NCI-H345 (cell line): ENCODE measurements around the gene OR51L1.
A peak's percentile ranks its signal among the peaks of the same experiment; 100 is the strongest.
"Not testable (repeated sequence)": the region's sequence is repeated elsewhere in the genome, so short reads cannot be mapped to it uniquely, and the experiment has no call there.

Experiments
- DNase-seq: peaks from one replicate; lab custom pipeline; 2025; lab: John Stamatoyannopoulos, UW

Gene OR51L1, protein sequence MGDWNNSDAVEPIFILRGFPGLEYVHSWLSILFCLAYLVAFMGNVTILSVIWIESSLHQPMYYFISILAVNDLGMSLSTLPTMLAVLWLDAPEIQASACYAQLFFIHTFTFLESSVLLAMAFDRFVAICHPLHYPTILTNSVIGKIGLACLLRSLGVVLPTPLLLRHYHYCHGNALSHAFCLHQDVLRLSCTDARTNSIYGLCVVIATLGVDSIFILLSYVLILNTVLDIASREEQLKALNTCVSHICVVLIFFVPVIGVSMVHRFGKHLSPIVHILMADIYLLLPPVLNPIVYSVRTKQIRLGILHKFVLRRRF

DNA sequence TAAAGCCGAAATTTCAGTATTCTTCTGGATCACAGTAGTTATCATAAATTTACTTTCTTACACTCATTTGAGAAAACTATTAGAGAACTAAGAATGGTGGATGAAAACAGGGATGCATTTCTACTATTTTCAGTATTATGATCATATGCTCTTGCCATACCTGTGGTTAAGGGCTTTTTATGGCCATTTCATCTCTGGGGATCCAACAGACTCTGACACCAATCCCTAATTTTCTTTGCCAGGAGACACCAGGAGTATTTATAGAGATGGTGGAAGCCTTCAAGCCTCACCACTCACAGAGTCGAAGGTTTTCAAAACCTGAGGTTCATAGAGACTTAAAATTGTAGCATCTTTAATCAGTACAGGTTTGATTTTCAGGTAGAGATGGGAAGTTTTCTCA lies at the start of gene OR51L1:
Gene OR51L1 (plus strand): TSS at position 301 of the 400 bp plus-strand sequence. CDS start 4,132 bp downstream, outside the sequence.
- DNase-seq = no peak

DNA sequence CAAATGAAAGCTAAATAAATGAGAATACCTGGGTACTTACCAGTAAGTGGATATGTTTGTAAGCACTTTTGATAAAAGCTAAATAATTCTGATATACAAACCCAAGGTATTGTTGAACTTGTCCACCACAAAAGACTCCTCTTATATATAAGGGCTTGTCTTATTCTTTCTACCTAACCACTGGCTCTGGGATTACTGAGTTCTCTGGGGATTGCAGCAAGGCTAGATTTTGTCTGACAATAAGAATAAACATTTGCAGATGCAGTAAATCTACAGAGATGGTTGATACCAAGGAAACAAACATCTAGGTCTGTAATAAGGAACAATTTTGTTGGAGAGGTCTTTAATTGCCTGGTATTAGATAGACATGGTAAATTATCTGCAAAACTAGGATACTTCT lies 47.1 kb upstream of the OR51L1 start, which contains the start of gene OR51A4:
Gene OR51A4 (minus strand): TSS at position 101 of the 400 bp plus-strand sequence. CDS start 505 bp downstream, outside the sequence.
- DNase-seq = no peak

DNA sequence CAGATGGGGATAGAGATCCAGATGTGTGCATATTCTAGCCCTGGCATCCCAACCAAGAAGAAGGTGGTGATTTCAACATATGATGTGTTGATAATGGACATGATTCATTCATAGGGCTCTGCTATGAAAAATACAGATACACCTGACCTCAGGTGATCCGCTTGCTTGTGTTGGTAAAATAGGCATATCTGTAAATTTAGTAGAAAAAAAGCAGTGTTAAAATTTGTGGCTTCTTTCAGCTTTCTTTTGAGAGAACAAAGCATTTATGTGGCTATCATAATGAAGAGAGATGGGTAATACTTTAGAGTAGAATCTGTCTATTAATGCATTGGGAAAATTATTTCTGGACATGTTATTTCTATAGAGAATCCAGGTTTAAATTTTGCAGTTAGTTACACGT lies 39.0 kb upstream of the OR51L1 start, which contains the start of gene OR51A2:
Gene OR51A2 (minus strand): TSS at position 101 of the 400 bp plus-strand sequence. CDS start 0 bp downstream, at position 101.
- DNase-seq = not testable (repeated sequence)

DNA sequence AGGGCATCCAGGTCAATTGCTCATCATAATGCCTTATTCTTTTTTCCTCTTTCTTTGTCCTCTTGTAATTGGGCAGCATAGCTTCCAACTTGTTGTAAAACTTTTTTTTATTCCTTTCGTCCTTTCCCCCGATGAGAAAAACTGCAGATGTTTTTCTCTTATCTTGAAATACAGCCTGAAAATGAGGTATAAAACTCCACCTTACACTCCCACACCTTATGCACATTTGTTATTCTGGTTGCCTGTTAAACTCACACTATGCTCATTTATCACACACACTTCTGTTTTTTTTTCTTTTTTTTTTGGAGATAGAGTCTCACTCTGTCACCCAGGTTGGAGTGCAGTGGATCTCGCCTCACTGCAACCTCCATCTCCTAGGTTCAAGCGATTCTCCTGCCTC lies 37.3 kb upstream of the OR51L1 start:
- no peak for DNase-seq

DNA sequence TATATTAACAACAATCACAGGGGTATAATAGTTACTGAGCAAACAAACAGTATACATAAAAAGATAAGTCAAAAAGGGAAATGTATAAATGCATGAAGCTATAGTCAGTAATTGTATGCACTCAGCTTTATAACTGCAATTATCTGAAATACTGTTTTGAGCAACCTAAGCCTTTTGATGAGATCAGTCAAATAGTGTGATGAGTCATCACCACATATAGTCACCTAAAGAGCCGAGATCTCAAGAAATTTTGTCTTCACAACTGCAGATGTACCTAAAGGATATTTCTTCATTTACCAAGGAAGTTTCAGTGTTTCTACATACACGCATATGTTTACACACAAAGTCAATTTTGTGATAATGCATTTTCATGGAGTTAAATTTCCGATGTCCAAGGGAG lies 33.8 kb upstream of the OR51L1 start:
- no peak for DNase-seq

DNA sequence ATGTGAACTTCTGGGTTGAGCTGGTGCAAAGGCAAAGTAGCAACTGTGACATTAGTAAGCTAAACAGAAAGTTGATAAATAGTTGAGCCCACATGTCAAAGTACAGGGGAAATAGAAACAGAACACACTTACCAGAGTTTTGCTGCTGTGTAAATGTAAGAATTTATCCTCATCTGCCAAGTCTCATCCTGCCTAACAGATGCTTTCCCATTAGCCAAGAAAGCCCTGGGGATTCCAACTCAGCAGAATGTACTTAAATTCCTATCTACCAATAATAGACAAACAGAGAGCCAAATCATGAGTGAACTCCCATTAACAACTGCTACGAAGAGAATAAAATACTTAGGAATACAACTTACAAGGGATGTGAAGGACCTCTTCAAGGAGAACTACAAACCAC lies 31.8 kb upstream of the OR51L1 start:
- no peak for DNase-seq

DNA sequence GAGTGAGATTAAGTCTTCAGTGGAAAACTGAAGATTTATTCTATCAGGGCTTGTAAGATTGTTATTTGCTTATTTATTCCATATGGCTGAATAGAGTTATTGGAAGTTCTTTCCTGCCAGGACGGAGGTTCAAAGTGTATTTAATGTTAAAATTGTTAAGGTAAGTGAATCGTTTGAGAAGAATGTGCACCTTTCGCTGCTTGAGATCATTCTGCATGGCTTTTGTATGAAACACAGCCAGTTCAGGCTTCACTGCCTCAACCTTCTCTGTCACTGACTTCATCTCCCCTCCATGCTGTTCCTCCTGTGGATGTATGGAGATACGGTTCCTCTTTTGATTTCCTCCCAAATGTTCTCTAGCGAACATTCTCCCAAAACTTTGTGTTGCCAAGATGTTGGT lies 19.2 kb upstream of the OR51L1 start:
- no peak for DNase-seq

DNA sequence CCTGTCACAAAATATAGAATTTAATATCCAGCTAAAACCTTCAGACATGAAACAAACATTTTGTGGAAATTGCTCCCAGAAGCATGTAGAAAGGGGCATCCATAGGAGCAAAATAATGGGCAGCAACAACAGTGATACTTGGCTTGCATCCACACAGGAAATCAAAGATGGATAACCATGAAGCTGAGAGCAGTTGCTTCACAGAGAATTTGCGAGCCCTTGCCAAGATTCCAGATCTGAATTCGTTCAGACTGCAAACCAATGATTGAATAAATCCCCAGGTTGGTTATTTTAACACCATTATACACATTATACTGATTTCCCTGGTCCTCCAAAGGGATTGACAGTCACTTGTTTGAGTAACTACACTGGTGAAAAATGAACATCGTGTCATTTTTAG lies 15.6 kb upstream of the OR51L1 start:
- DNase-seq = no peak

DNA sequence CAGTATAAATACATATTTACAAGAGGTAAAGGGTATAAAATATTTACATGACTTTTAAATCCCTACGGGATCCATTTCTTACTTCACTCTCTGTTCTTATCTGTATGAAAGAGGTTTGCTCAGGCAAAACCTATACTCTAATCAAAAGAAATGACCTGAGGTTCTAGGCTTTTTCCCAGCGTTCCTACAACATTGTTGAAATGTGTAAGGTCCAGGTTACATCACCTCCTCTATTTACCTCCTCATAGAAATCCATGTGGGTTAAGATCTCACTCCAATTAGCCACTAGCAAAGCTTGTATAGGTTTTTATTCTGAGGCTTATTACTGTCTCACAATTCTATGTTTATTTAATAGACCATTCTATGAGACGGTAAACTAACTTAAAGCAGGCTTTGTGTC lies 12.0 kb upstream of the OR51L1 start:
- no peak for DNase-seq

DNA sequence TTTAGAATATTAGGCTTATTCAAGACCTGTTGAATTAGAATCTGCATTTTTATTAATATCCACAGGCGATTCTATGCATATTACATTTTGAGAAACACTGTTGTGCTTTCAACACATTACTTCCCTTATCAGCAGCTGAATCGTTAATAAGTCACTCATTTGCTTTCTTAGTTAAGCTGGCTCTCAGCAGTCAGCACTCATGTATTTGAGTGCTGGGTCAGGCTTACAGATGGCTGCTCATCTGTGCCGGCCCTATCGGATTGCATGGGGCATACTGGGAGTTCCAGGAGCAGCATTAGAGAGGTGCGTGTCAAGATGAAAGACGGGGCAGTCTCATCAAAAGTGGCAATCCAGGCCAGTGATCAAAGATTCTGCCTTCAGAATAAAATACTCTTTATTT lies 10.8 kb upstream of the OR51L1 start:
- DNase-seq = no peak

DNA sequence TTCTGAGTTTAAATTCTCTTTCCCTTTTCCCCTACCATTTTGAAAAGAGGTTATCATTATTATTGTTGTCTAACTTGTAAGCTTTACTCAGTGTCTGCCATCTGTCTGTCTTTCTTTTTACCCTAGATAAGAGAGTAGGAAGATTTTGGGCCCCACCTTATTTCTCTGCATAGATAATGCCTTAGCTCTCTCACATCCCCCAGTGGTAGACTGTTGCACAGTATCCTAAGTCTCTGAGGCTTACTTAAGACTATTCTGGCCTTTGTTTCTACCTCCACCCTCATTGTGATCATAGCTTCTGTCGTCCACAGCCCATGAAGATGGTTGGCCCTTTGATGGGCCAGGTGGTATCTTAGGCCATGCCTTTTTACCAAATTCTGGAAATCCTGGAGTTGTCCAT lies 3.6 kb upstream of the OR51L1 start:
- DNase-seq = no peak

DNA sequence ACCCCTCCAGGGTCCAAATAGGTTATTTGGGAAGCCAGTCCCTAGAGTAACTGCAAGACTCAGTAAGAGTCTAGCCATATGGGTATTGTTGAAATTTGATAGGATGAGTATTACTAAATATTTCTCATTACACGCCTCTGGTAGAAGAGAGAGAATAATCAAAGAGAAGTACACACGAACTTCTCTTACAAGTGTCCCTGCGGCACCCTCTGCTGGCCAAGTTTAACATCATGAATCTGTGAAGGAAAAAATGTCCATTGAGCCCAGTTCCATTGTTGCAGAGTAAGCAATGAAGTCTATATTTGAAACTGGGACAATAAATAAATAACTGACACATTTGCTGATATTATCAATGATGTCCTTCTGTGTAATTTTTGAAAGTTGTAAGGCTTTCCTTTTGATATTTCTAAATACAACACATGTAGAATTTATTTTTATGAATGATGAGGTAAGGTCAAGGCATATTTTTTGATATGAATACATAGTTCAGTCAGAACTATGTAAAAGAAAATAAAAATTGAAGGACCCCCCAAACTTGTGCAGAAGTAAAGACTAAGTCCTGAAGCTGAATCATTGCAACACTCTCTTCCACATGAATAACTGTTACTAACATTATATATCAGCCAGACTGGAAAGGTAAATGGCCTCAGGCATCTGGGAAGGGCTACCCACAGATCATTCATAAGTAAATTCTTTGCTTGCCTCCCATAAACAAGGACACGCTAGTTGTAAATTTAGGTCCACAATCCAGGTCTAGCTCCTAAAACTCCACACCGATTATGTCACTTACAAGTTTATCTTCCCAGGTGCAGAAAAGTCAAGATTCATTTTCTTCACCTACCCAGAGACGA lies 10.0 kb downstream of the OR51L1 start:
- DNase-seq = peak; percentile 75

DNA sequence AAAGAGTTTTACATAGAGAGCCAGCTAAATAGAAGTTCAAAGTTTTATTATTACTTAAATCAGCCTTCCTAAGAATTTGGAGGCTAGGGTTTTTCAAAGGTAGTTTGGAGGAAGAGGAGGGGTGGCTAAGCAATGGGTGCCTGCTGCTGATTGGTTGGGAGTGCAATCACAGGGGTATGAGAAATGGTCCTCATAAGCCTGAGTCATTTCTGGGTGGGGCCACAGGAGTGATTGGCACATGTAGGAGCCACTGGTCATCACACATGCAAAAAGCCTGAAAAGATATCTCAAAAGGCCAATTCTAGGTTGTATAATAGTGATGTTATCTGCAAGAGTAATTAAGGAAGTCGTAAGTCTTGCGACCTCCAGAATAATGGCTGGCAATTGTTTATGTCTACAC lies 12.9 kb downstream of the OR51L1 start:
- no peak for DNase-seq

DNA sequence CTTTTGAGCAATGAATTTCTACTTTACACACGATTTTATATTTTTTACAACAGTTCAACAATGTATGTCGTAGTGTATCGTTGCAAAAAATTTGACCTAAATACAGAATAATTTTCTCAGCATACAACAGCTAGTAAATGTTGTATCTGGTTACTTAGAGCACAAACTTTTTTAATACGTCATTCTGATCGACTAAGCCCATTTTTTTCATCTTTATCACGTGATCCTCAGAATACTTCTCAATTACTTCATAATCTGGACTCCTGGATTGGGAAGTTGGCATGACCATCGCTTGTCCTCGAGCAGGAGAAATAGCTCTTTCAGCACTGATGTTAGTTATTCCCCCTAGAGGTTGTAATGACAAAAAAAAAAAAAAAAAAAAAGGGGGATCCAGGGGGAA lies 16.6 kb downstream of the OR51L1 start:
- no peak for DNase-seq

DNA sequence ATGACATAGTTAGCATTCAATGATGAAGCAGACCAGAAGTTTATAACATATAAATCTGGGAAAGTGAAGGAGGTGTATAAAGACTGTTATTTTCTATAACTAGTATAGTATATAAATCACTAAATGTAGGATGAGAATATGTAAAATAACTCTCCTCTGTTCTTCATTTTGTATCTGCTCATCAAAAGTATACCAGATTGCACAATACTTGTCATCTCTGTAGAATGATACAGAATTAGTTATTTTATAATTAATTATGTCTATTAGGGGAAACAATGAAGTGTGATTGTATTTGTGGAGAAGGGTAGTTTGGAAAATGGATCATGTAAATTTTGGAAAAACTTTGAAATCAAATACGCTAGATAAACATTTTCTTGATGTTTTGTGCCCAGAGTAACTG lies 18.4 kb downstream of the OR51L1 start:
- no peak for DNase-seq

DNA sequence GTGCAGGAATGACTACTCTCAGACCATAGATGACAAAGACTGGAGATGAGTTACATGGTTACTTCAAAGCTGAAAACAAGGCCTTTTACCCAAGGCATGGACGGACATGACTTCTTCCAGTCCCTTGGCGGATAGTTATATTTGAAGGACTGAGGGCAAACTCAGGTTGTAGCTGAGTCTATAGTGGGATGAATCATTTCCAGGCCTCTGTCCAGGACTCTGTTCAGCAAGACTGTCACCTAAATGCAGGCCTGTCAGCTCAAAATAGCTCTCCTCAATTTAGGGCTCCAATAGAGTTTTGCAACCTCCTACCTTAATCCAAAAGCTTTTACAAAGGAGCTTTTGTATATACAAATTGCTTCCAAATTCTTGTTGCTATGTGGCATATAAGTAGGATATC lies 27.3 kb downstream of the OR51L1 start:
- no peak for DNase-seq

DNA sequence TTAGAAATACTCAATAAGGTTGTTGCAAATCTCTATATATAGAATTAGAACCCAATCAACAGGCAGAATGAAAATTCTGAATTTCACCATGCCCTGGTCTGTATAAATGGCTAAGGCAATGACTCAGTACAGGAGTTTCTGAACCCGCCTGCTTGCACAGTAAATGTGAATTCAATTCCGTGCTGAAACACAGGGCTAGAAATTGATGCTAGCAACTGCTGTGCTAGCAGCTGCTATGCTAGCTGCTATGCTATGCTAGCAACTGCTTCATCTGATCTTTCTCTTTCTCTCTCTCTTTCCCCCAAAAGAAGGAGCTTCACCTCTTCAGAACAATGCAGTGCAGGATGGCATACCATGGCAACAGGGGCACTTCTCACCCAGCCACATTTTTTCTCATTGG lies 42.0 kb downstream of the OR51L1 start:
- no peak for DNase-seq

DNA sequence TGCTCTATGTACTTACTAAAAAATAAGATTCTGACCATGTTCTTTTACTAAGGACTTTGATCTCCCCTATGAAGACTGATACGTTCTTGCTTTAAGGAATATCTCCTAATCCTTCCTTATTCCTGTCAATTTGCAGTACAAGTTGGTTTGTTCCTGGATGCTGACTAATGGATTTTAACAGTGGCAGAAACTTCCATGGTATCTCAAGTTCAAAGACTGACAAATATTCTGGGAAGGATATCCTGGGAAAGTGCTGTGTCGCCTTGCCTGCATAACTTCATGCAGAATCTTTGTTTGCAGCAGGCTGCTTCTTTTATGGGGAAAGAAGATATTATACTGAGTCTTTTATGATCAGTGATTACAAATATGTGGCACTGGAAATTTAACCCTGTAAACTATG lies 43.3 kb downstream of the OR51L1 start:
- no peak for DNase-seq

DNA sequence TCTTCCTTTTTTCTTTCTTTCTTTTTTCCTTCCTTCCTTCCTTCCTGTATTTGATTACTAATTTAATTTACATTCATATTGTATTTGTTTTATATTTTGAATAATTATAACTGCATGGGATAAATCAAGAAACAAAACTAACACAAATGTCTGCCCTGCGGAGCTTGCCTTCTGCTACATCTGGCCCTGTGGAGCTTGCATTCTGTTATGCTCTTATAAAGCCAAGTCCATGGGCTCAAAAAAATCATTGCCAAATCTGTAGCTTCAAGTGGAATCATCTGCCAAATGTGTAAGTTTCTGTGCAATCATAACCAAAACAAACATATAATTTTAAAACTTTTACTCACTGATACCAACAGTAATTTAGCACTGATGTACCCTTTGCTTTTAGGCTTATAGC lies 43.7 kb downstream of the OR51L1 start:
- no peak for DNase-seq

DNA sequence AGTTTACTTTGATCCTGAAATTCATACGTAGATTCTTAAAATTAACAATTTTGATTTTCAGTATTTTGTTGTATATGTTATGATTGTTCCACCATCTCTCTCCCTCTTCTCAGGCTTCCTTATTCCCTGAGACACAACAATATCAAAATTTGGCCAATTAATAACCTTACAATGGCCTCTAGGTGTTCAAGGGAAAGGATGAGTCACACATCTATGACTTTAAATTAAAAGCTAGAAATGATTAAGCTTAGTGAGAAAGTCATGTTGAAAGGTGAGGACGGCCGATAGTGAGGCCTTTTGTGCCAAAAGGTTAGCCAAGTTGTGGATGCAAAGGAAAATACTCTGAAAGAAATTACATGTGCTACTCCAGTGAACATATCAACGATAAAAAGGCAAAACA lies 46.2 kb downstream of the OR51L1 start:
- DNase-seq = no peak

DNA sequence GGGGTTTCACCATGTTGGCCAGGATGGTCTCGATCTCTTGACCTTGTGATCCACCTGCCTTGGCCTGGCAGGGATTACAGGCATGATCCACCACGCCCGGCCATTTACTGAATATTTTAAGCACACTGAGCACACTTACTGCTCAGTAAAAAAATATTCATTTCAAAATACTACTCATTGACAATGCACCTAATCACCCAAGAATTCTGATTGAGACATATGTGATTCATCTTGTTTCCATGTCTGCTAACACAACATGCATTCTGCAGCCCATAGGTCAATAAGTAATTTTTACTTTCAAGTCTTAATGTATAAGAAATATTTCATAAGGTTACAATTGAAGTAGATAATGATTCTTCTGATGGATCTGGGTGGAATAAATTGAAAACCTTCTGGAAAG lies 47.4 kb downstream of the OR51L1 start:
- no peak for DNase-seq

DNA sequence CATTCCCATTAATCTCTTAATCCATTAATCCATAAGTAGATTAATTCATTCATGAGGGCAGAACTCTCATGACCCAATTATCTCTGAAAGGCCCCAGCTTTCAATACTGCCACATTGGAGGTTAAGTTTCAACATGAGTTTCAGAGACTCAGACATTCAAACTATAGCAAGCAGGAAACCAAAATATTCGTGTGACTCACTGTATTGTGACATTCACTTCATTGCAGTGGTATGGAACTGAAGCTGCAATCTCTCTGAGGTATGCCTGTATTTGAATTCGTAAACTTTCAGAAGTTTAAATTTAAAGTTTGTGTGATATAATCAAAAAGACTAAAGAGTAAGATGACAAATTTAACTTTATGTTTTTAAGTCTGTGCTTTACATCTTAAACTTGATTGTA lies 48.7 kb downstream of the OR51L1 start:
- DNase-seq = no peak

DNA sequence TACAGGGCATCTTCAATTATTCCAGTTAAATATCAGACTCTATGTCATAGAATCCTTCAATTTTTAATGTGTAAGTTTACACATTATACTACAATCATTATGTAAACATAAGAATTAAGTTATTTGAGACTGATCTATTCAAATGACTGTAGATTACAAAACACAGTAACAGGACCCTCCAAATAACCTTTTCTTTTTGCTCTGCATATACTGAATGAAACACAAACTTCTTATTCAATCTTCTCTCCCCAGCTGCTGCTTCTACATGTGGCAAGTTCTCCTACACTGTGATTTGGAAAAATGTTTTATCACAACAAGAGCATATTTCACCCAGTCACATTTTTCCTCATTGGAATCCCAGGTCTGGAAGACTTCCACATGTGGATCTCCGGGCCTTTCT lies 51.6 kb downstream of the OR51L1 start, which contains the start of gene OR52J3:
Gene OR52J3 (plus strand): TSS at position 301 of the 400 bp plus-strand sequence. CDS start 0 bp downstream, at position 301.
- no peak for DNase-seq
